Prostate gland (tissue), 2 donors: ENCODE results near the gene RNF25. TPM values are rescaled to one million over a fixed set of nuclear protein-coding genes. Genes with fewer than 3 reads are reported as not detected.
A peak's percentile ranks its signal among the peaks of the same experiment; 100 is the strongest.

ENCODE experiments used
- DNase-seq: peaks from one replicate; pipeline ENCODE4 v3.0.0-alpha.2; 2019; ENCODE audit warnings: low spot score
- H3K27ac ChIP-seq, 2 donors: fragments of 200-600 bp; sonication (generic); 2 replicates each; pipeline ENCODE4 v1.5.1; 2017 to 2019
- H3K27me3 ChIP-seq: fragments of 200-600 bp; sonication (generic); replicated peaks from 2 replicates; pipeline ENCODE4 v1.5.1; 2019; ENCODE audit not compliant: insufficient read depth
- H3K36me3 ChIP-seq, 2 donors: fragments of 200-600 bp; sonication (generic); 1 replicate in 1 of 2; 2 replicates in 1 of 2; pipeline versions ENCODE4 v1.5.1 to v1.8.1; 2017 to 2019
- H3K4me1 ChIP-seq: fragments of 200-600 bp; sonication (generic); replicated peaks from 2 replicates; pipeline ENCODE4 v1.5.1; 2019
- H3K4me3 ChIP-seq, 2 donors: fragments of 200-600 bp; sonication (generic); 2 replicates each; pipeline ENCODE4 v1.5.1; 2017 to 2019
- H3K9me3 ChIP-seq: fragments of 200-600 bp; sonication (generic); 2 replicates; pipeline ENCODE4 v1.5.1; 2017
- POLR2A ChIP-seq: fragments of 450-650 bp; IDR thresholded peaks from one replicate; pipeline ENCODE4 v1.6.1; 2016; ENCODE audit warnings: antibody characterized with exemption, mild to moderate bottlenecking
- POLR2AphosphoS5 ChIP-seq: sonication (generic); formaldehyde crosslinking; IDR thresholded peaks from one replicate; pipeline ENCODE4 v1.6.1; 2017; ENCODE audit warnings: antibody characterized with exemption
- WGBS: methylation state at CpG from one replicate; pipeline ENCODE4 v1.1.5; 2018; 5-methylcytosine and 5-hydroxymethylcytosine counted together
- intact Hi-C: fragments of 100-400 bp; cut with DNase I; formaldehyde crosslinking; loops from one replicate; pipeline ENCODE4 v1.14.2; 2022
- total RNA-seq, 2 donors: library from RNA; depleted of rRNA; stranded (reverse); fragments of >200 nt; gene quantifications; one replicate each; pipeline ENCODE4 v1.1.0, GENCODE V29; 2016
- TF ChIP-seq, protein P1 (sequence below), 4 experiments: fragments of 200-600 bp in 2 of 4; fragments of 450-650 bp in 2 of 4; sonication (generic) in 2 of 4; IDR thresholded peaks; 1 replicate in 3 of 4; 2 replicates in 1 of 4; pipeline ENCODE4 v1.5.1; 2016 to 2019; ENCODE audit warnings: antibody characterized with exemption in 4 of 4, mild to moderate bottlenecking in 2 of 4, moderate library complexity in 2 of 4

Gene RNF25
- total RNA-seq, 2 donors from 2014 or later = 20.0 to 32.5 TPM

- H3K36me3 ChIP-seq = peaks cover 17% of the 10 kb centered on the region in 2 donors
Observed at GRCh38 chr2:218663901-218664300, 7.9 kb downstream of the RNF25 start.

DNA sequence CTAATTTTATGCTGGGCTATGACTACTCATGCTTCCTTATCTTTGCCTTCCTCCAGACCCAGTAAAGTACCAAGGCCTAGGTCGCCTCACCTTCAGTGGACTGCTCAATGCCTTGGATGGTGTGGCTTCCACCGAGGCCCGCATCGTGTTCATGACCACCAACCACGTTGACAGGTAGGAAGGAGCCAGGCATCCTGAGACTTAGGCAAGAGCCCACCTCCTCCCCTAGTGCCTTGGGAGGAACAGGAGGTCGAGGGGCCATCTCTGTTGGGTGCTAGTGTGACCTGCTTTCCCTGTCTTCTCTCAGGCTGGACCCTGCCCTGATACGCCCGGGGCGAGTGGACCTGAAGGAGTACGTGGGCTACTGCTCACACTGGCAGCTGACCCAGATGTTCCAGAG lies 9.0 kb downstream of the RNF25 start:
- TF ChIP-seq POLR2A = no peak
- TF ChIP-seq, protein P1, sequence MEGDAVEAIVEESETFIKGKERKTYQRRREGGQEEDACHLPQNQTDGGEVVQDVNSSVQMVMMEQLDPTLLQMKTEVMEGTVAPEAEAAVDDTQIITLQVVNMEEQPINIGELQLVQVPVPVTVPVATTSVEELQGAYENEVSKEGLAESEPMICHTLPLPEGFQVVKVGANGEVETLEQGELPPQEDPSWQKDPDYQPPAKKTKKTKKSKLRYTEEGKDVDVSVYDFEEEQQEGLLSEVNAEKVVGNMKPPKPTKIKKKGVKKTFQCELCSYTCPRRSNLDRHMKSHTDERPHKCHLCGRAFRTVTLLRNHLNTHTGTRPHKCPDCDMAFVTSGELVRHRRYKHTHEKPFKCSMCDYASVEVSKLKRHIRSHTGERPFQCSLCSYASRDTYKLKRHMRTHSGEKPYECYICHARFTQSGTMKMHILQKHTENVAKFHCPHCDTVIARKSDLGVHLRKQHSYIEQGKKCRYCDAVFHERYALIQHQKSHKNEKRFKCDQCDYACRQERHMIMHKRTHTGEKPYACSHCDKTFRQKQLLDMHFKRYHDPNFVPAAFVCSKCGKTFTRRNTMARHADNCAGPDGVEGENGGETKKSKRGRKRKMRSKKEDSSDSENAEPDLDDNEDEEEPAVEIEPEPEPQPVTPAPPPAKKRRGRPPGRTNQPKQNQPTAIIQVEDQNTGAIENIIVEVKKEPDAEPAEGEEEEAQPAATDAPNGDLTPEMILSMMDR (IDR thresholded peaks at IDR 0.05) = no peak
- no peak for TF ChIP-seq POLR2AphosphoS5
- intact Hi-C loops = no loop called here

More at GRCh38 chr2:218663901-218664300, 7.9 kb downstream of the RNF25 start:
- Histone ChIP-seq H3K4me3 (no peak overlapping the region), H3K4me1 (no peaks in the 10 kb centered on the region), H3K27ac (no peak overlapping the region), H3K9me3 (no peaks in the 10 kb centered on the region), H3K27me3 (no peaks in the 10 kb centered on the region)
- DNase-seq = no peak
- TF ChIP-seq, protein P1 (IDR thresholded peaks at IDR 0.05) = no peak
- TF ChIP-seq POLR2A (no peak), POLR2AphosphoS5 (no peak)
- 84% methylated on average over 15 of the region's 15 CpGs for WGBS
- intact Hi-C loops = no loop called here

GRCh38 chr2:218662377-218662776 lies 9.4 kb downstream of the RNF25 start:
- Histone ChIP-seq H3K4me3 (no peak overlapping the region), H3K27me3 (no peaks in the 10 kb centered on the region), H3K36me3 (peaks cover 17% of the 10 kb centered on the region in 2 donors), H3K27ac (no peak overlapping the region), H3K4me1 (no peaks in the 10 kb centered on the region), H3K9me3 (no peaks in the 10 kb centered on the region)
- WGBS = 82% methylated on average over 7 of the region's 7 CpGs
- no peak for TF ChIP-seq POLR2A
- TF ChIP-seq, protein P1 (IDR thresholded peaks at IDR 0.05) = no peak
- TF ChIP-seq POLR2AphosphoS5 = no peak
- DNase-seq = no peak
- intact Hi-C loops = no loop called here

More for the DNA sequence above, 9.0 kb downstream of the RNF25 start:
- no peaks in the 10 kb centered on the region for H3K27me3 ChIP-seq
- peaks cover 17% of the 10 kb centered on the region in 2 donors for H3K36me3 ChIP-seq
- H3K9me3 ChIP-seq = no peaks in the 10 kb centered on the region
- H3K4me1 ChIP-seq = no peaks in the 10 kb centered on the region
- 89% methylated on average over 10 of the region's 10 CpGs for WGBS
- DNase-seq = no peak
- no peak overlapping the region for H3K4me3 ChIP-seq
- no peak overlapping the region for H3K27ac ChIP-seq

GRCh38 chr2:218659988-218660358 lies 11.8 kb downstream of the RNF25 start:
- no peak for DNase-seq
- TF ChIP-seq, protein P1 (IDR thresholded peaks at IDR 0.05) = no peak
- TF ChIP-seq POLR2AphosphoS5 (no peak), POLR2A (no peak)
- peak overlapping the region; percentile 68 to 82 for H3K4me3 ChIP-seq
- peak overlapping the region; percentile 70 to 81 for H3K27ac ChIP-seq
- WGBS = 14% methylated on average over 8 of the region's 8 CpGs
- H3K4me1 ChIP-seq = no peaks in the 10 kb centered on the region
- intact Hi-C loops = loop anchor here (5.0 kb wide), 1 partner anchor 368 kb away; the partner anchor contains the start of gene TMBIM1
- H3K9me3 ChIP-seq = no peaks in the 10 kb centered on the region
- no peaks in the 10 kb centered on the region for H3K27me3 ChIP-seq
- H3K36me3 ChIP-seq = peaks cover 10 to 12% of the 10 kb centered on the region in 2 donors

GRCh38 chr2:218659258-218659987 lies 12.4 kb downstream of the RNF25 start, which contains the start of the genes BCS1L and ZNF142:
BCS1L (plus strand) TSS chr2:218659683; CDS start chr2:218660988, 1,305 bp downstream.
ZNF142 (minus strand) TSS chr2:218659623; CDS start chr2:218656429, 3,194 bp downstream.
- H3K9me3 ChIP-seq = no peaks in the 10 kb centered on the region
- under 1% methylated on average over 49 of the region's 49 CpGs for WGBS
- H3K27me3 ChIP-seq = no peaks in the 10 kb centered on the region
- TF ChIP-seq POLR2A (peak; percentile 48), POLR2AphosphoS5 (peak; percentile 91)
- TF ChIP-seq, protein P1 (IDR thresholded peaks at IDR 0.05) = peak in 1 of 4 experiments; percentile 8
- peak; percentile 92 for DNase-seq
- intact Hi-C loops = loop anchor here (5.0 kb wide), 1 partner anchor 367 kb away; the partner anchor contains the start of gene TMBIM1
- H3K4me3 ChIP-seq = peak within 1 kb of the TSS; percentile 68 to 82
- no peaks in the 10 kb centered on the region for H3K4me1 ChIP-seq
- peak within 1 kb of the TSS; percentile 70 to 81 for H3K27ac ChIP-seq
- peaks cover 7 to 8% of the 10 kb centered on the region in 2 donors for H3K36me3 ChIP-seq
